Measurements from ENCODE around the gene DUSP1.
"Not testable (repeated sequence)": the region's sequence is repeated elsewhere in the genome, so short reads cannot be mapped to it uniquely, and the experiment has no call there.

DUSP1 gene

GRCh38 chr5:172797771-172798191, 26.8 kb upstream of the DUSP1 start:
- DNase-seq (ENCODE audit: low read depth) = no peak

GRCh38 chr5:172796306-172796705, 25.3 kb upstream of the DUSP1 start:
- DNase-seq (ENCODE audit: low read depth) = no peak

DNA sequence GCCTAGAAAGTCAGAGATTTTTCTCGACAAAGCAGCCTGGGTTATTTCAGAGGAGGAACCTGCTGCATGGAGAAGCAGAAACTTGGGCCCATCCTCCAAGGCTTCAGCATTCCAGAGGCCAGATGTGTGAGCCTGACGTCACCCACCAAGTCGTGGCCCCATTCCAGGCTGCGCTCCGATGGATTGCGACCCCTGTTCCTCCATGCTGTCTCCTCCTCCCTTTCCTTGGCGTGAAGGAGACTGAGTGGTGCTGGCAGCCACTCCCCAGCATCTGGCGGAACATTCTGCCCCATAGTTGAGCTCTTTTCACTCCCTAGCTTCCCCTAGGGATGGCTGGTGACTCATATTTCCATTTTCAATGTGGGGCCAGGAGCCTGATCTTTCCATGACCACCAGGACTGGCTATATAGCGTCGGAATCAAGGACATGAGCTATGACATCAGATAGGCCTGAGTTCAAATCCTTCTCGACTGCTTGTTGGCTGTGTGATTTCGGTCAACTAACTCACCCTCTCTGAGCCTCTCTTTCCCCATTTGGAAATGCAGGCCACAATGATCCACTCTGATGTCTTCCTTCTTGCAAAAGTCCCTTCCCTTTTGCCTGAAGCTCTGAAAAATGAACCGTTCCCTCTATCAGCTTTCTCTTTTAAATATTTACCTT, 24.5 kb upstream of the DUSP1 start:
- DNase-seq (ENCODE audit: low read depth) = peak; percentile 96

GRCh38 chr5:172793577-172794488, 22.8 kb upstream of the DUSP1 start:
- DNase-seq (ENCODE audit: low read depth) = peak; percentile 75

GRCh38 chr5:172792701-172793570, 21.9 kb upstream of the DUSP1 start:
- no peak for DNase-seq (ENCODE audit: low read depth)

GRCh38 chr5:172791726-172792445, 20.9 kb upstream of the DUSP1 start:
- no peak for DNase-seq (ENCODE audit: low read depth)

- DNase-seq (ENCODE audit: low read depth) = no peak
Measured at GRCh38 chr5:172791286-172791685, 20.3 kb upstream of the DUSP1 start.

DNA sequence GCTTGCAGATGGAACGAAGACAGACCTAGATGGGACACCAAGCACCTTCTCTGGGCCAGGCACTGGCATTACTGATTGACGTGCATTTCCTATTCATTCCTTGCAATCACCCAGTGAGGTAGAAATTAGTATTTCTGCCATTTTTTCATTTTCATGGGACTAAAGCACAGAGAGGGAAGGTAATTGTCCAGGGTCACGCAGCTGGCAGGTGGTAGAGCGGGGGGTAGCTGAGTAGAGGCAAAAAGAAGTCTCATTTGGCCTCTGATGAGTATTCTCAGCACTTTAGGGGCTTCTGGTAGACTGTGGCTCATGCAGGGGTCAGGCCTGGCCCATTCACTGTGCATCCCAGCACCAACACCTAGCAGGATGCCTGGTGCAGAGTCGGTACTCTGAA, 19.5 kb upstream of the DUSP1 start:
- no peak for DNase-seq (ENCODE audit: low read depth)

DNA sequence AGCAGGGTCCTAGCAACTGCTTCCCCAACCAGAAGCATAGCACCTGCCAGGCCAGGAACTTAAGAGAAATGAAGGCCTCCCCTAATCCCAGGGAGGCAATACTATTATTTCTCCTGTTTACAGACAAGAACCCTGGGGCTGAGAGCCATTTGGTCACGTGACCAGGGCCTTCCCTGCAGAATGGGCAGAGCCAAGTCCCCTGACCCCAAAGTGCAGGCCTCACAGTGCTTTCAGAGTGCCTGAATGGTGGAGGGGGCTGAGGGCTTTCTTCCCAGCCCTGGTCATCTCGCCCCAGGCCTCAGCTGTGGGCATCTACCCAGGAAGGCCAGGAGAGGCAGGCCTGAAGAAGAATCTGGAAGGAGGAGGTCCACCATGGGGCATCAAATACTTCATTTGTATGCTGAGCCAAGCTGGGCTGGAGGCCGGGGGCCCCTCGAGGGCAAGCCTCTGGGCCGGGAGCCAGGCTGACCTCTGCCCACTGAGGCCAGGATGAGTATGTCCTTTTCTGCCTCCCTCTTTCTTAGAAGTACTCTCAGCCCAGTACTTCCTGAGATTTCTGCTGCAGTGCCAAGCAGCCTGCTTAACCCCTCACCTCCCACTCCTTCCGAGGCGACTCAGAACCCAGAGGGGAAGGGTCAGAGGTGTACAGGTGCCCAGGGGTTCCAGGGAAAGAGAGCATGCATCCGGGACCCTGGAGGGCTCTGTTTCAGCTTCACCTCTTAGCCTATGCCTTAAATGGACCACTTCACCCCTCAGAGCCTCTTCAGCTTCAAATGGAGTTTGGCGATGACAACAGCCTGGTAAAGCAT, 18.9 kb upstream of the DUSP1 start:
- DNase-seq (ENCODE audit: low read depth) = peak; percentile 56

DNA sequence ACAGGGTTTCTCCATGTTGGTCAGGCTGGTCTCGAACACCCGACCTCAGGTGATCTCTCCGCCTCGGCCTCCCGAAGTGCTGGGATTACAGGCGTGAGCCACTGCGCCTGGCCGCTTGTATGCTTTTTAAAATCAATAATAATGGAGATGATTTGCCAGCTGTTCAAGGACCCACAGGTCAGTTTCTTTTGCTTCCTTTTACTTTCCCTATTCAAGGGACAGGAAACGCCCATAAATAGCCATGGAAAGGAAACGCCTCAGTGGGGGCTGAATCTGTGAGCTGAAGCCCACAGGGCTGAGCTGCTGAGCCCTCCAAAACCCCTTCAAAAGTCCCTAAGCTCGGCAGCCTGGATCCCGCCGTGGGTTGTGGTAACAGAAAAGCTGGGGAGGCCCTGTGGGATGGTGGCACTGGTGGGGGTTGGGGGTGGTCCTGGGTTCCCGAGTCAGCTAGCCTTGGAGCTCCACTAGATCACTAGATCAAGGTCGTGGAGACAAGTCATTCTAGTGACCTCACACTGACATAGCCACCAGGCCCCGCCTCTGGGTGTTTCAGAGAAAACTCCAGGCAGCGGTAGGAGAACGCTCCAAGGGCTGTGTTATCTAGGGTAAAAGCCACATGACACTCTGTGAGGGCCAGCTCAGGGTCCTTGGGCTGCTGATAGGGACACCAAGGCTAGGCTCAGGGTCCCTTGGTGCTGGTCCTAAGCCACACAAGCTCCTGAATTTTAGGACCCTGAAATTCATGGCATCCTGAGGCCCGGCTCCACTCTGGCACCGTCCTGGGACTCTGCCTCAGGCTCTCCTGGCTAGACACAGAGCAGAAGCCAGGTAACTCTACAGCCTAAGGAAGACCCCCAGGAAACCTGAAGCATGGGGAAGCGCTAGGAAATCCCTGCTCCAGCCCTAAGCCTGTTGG, 18.0 kb upstream of the DUSP1 start:
- peak; percentile 37 for DNase-seq (ENCODE audit: low read depth)

- DNase-seq (ENCODE audit: low read depth) = not testable (repeated sequence)
Measured at GRCh38 chr5:172787538-172787937, 16.5 kb upstream of the DUSP1 start.

GRCh38 chr5:172786736-172787462, 15.9 kb upstream of the DUSP1 start:
- DNase-seq (ENCODE audit: low read depth) = no peak

- DNase-seq (ENCODE audit: low read depth) = no peak
Measured at GRCh38 chr5:172785429-172786088, 14.6 kb upstream of the DUSP1 start.

GRCh38 chr5:172784162-172784561, 13.2 kb upstream of the DUSP1 start:
- DNase-seq (ENCODE audit: low read depth) = not testable (repeated sequence)

DNA sequence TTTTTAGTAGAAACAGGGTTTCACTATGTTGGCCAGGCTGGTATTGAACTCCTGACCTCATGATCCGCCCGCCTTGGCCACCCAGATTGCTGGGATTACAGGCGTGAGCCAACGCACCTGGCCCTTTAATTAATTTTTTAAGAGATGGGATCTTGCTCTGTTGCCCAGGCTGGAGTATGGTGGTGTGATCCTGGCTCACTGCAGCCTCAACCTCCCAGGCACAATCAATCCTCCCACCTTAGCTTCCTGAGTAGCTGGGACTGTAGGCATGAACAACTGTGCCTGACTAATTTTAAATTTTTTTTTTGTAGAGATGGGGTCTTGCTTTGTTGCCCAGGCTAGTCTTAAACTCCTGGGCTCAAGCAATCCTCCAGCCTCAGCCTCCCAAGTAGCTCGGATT, 12.3 kb upstream of the DUSP1 start:
- not testable (repeated sequence) for DNase-seq (ENCODE audit: low read depth)

- DNase-seq (ENCODE audit: low read depth) = peak; percentile 80
Measured at GRCh38 chr5:172782169-172783039, 11.4 kb upstream of the DUSP1 start.

GRCh38 chr5:172779691-172780341, 8.8 kb upstream of the DUSP1 start:
- DNase-seq (ENCODE audit: low read depth) = no peak

Data from EH (cell line).